Glutamatergic neuron (in vitro differentiated cells): ENCODE data around the gene SMIM12. TPM values are rescaled to one million over a fixed set of nuclear protein-coding genes. Genes with fewer than 3 reads are reported as not detected.

Experiments
- DNase-seq: peaks from one replicate; pipeline ENCODE4 v3.0.0; 2022
- H3K27ac Mint-ChIP-seq: one replicate; pipeline ENCODE4 v1.8.0; 2020; ENCODE audit warnings: mild to moderate bottlenecking, mixed read lengths, inconsistent platforms; ENCODE audit not compliant: unreplicated experiment
- H3K27me3 Mint-ChIP-seq: one replicate; pipeline ENCODE4 v1.8.0; 2020; ENCODE audit warnings: mild to moderate bottlenecking, moderate library complexity, mixed read lengths, inconsistent platforms; ENCODE audit not compliant: unreplicated experiment
- H3K36me3 Mint-ChIP-seq: one replicate; pipeline ENCODE4 v1.8.0; 2020; ENCODE audit warnings: mild to moderate bottlenecking, mixed read lengths, inconsistent platforms; ENCODE audit not compliant: unreplicated experiment
- H3K4me1 Mint-ChIP-seq: one replicate; pipeline ENCODE4 v1.8.0; 2020; ENCODE audit warnings: mild to moderate bottlenecking, low read depth, mixed read lengths, inconsistent platforms; ENCODE audit not compliant: unreplicated experiment
- H3K4me3 Mint-ChIP-seq: one replicate; pipeline ENCODE4 v1.8.0; 2020; ENCODE audit warnings: mild to moderate bottlenecking, mixed read lengths, inconsistent platforms; ENCODE audit not compliant: unreplicated experiment
- H3K9me3 Mint-ChIP-seq: one replicate; pipeline ENCODE4 v1.8.0; 2020; ENCODE audit warnings: mild to moderate bottlenecking, moderate library complexity, mixed read lengths, inconsistent platforms; ENCODE audit not compliant: unreplicated experiment
- total RNA-seq: library from RNA; stranded (reverse); fragmentation: NEBNext Ultra II Directional; extraction: Animal tissue kit (Norgen Biotek cat#: 25700); gene quantifications from one replicate; pipeline ENCODE4 v1.2.1, GENCODE V29; 2021; ENCODE audit not compliant: unreplicated experiment
- TF ChIP-seq, protein P1 (sequence below): fragments of 200-600 bp; sonication (generic); IDR thresholded peaks from one replicate; pipeline ENCODE4 v1.5.0; 2021; ENCODE audit not compliant: partially characterized antibody, unreplicated experiment

The SMIM12 gene
- total RNA-seq, 1 donor from 2014 or later = 59.9 TPM

DNA sequence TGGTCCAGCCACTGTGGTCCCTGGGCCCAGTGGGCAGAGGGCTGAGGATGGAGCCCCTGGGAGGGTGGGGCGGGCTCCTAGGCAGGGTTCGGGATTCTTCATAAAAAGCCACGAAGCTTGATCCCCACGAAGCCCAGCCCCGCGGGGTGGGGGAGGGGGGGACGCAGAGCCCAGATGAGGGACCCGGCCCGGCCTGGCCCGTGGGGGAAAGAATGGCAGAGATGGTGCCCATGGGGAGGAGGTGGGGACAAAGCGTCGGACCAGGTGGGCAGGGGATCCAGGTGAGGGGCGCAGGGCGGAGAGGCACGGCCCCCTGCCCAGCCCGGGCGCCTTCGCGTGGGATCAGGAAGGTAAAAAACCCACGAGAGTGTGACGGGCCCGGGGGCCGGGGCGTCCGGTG, 6.0 kb upstream of the SMIM12 start:
- Mint-ChIP-seq H3K9me3 (peaks cover 8% of the 10 kb centered on the region), H3K4me1 (peaks cover 5% of the 10 kb centered on the region), H3K4me3 (no peak overlapping the region), H3K36me3 (peaks cover 8% of the 10 kb centered on the region), H3K27ac (no peak overlapping the region), H3K27me3 (peaks cover 10% of the 10 kb centered on the region)
- DNase-seq = no peak
- TF ChIP-seq, protein P1, sequence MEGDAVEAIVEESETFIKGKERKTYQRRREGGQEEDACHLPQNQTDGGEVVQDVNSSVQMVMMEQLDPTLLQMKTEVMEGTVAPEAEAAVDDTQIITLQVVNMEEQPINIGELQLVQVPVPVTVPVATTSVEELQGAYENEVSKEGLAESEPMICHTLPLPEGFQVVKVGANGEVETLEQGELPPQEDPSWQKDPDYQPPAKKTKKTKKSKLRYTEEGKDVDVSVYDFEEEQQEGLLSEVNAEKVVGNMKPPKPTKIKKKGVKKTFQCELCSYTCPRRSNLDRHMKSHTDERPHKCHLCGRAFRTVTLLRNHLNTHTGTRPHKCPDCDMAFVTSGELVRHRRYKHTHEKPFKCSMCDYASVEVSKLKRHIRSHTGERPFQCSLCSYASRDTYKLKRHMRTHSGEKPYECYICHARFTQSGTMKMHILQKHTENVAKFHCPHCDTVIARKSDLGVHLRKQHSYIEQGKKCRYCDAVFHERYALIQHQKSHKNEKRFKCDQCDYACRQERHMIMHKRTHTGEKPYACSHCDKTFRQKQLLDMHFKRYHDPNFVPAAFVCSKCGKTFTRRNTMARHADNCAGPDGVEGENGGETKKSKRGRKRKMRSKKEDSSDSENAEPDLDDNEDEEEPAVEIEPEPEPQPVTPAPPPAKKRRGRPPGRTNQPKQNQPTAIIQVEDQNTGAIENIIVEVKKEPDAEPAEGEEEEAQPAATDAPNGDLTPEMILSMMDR = no peak

DNA sequence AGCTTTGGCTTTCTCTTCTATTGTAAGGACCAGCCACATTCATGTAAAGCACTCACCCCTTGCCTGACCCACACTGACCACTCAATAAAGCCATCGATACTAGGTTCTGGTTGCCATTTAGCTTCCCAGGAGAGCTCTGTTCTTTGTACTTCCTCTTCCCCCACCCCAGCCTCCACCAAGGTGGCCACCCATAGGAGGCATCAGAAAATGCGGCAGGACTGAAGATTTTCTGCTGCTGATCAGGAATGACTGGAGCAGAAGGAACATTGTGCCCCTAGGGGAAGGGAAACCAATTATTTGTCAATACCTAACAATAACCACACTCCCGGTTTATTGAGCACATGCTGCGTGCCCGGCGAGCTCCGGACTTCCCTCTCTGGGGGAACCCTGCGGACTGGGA, 5.2 kb upstream of the SMIM12 start:
- peaks cover 6% of the 10 kb centered on the region for H3K9me3 Mint-ChIP-seq
- no peak for DNase-seq
- H3K4me1 Mint-ChIP-seq = no peaks in the 10 kb centered on the region
- H3K27ac Mint-ChIP-seq = no peak overlapping the region
- peaks cover 8% of the 10 kb centered on the region for H3K36me3 Mint-ChIP-seq
- no peak overlapping the region for H3K4me3 Mint-ChIP-seq
- TF ChIP-seq, protein P1 = no peak
- peaks cover 7% of the 10 kb centered on the region for H3K27me3 Mint-ChIP-seq

DNA sequence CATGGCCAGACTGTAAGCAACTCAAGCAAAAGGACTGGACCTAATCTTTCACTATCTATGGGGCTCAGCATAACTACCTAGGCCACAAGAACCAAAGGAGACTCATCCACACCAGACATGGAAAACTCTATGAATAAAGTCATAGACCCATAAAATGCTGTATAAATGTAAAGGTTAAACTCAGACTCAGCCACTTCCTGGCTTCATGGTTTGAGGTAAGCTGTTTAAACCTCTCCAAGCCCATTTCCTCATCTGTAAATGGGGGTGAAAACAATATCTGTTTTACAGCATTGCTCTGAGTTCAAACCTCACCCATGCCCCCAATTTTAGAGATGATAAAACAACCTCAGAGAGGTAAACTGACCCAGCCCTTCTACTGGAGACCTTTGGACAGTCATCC, 4.0 kb upstream of the SMIM12 start:
- peaks cover 8% of the 10 kb centered on the region for H3K36me3 Mint-ChIP-seq
- no peak overlapping the region for H3K4me3 Mint-ChIP-seq
- H3K27me3 Mint-ChIP-seq = peaks cover 7% of the 10 kb centered on the region
- DNase-seq = no peak
- peaks cover 7% of the 10 kb centered on the region for H3K9me3 Mint-ChIP-seq
- TF ChIP-seq, protein P1 = no peak
- H3K27ac Mint-ChIP-seq = no peak overlapping the region
- H3K4me1 Mint-ChIP-seq = peaks cover 5% of the 10 kb centered on the region

DNA sequence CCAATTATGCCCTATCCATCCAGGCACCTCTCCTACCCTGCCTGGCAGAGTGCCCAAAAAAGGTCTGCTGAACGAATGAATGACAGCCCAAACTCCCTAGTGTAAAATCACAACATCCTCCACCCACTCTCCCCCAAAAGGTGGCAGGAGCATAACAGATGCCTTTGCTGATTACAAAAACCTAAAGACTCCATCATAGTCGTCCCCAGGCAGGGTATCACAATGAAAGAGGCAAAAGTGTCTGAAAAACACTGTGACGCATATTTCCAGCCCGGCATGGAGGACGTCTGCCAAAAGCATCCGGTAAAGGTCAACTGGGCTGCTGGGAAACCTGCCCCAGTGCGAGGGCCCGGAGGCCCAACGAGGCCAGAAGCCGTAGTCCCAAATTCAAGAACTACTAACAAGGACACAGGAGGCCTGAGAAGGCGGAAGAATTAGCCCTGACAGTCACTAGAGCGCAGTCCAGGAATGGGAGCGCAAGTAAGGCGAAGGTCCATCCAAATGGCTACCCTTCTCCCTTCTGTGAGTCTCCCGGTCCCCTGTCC, 576 bp downstream of the SMIM12 start:
- H3K27me3 Mint-ChIP-seq = peaks cover 3% of the 10 kb centered on the region
- H3K36me3 Mint-ChIP-seq = no peaks in the 10 kb centered on the region
- peaks cover 5% of the 10 kb centered on the region for H3K9me3 Mint-ChIP-seq
- H3K27ac Mint-ChIP-seq = peak overlapping the region; percentile 93
- H3K4me1 Mint-ChIP-seq = peaks cover 9% of the 10 kb centered on the region
- H3K4me3 Mint-ChIP-seq = peak overlapping the region; percentile 100
- no peak for DNase-seq
- TF ChIP-seq, protein P1 = no peak

DNA sequence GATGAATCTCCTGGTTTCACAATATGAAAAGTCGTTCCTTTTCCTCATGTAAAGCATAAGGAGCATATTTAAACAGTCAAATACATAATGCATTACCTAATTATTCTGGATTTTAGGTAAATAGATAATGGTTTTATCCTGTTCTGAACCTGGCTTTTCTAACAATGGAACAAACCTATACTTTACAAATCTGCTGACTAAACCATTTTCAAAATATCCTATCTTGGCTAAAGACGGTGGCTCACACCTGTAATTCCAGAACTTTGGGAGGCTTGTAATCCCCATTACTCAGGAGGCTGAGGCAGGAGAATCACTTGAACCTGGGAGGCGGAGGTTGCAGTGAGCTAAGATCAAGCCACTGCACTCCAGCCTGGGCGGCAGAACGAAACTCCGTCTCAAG, 2.9 kb downstream of the SMIM12 start:
- Mint-ChIP-seq H3K36me3 (no peaks in the 10 kb centered on the region), H3K4me3 (no peak overlapping the region), H3K4me1 (peaks cover 10% of the 10 kb centered on the region), H3K27ac (no peak overlapping the region), H3K27me3 (peaks cover 2% of the 10 kb centered on the region), H3K9me3 (peaks cover 3% of the 10 kb centered on the region)
- TF ChIP-seq, protein P1 = no peak
- DNase-seq = no peak
